HFFc6 (cell line): ENCODE data around the gene C11orf58. TPM values are rescaled to one million over a fixed set of nuclear protein-coding genes. Genes with fewer than 3 reads are reported as not detected.

Experiments
- DNase-seq: peaks from one replicate; pipeline ENCODE4 v3.0.0-alpha.2; 2018
- H3K27ac Mint-ChIP-seq: 2 replicates; pipeline ENCODE4 v1.8.0; 2020; ENCODE audit warnings: mild to moderate bottlenecking, mixed read lengths
- H3K27me3 Mint-ChIP-seq: 2 replicates; pipeline ENCODE4 v1.8.0; 2021; ENCODE audit warnings: mild to moderate bottlenecking, moderate library complexity, mixed read lengths; ENCODE audit not compliant: insufficient read depth
- H3K36me3 Mint-ChIP-seq: 2 replicates; pipeline ENCODE4 v1.8.0; 2021; ENCODE audit warnings: low read depth, mixed read lengths
- H3K4me1 Mint-ChIP-seq: 2 replicates; pipeline ENCODE4 v1.8.0; 2020; ENCODE audit warnings: low read depth, mixed read lengths
- H3K4me3 Mint-ChIP-seq: 2 replicates; pipeline ENCODE4 v1.8.0; 2020; ENCODE audit warnings: mild to moderate bottlenecking, moderate library complexity, mixed read lengths
- H3K9me3 Mint-ChIP-seq: 2 replicates; pipeline ENCODE4 v1.8.0; 2020; ENCODE audit warnings: mild to moderate bottlenecking, mixed read lengths
- total RNA-seq, 6 experiments: library from RNA; stranded (reverse); fragmentation: NEBNext Ultra II Directional; extraction: Animal tissue kit (Norgen Biotek cat#: 25700); gene quantifications; 2 replicates in 1 of 6; 3 replicates in 5 of 6; pipeline ENCODE4 v1.2.3, GENCODE V29; 2021
- TF ChIP-seq, protein P1 (sequence below): fragments of 200-600 bp; sonication (generic); IDR thresholded peaks from 2 replicates; pipeline ENCODE4 v1.5.0; 2021; ENCODE audit warnings: antibody characterized with exemption, mild to moderate bottlenecking

Gene C11orf58
- total RNA-seq, 6 experiments from 2014 or later: 107 to 166 (median 144) TPM

DNA sequence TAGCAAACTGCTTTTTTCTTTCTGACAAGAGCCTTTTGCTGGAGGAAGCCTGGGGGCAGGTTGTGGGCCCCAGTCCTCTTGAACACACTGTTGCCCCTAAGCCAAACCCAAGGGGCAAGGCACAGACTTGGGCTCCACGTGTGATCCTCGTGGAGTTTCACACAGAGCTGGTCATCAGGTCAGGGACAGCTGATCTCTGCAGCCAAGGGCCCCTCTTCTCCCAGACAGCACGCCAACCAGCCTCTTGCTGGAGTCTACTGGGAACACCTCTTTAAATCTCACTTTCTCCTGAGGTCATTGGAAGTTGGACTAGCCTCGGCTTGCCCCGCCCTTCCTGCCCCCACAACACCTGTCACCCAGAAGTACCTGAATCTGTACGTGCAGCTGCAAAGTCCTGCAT, 39.8 kb downstream of the C11orf58 start:
- Mint-ChIP-seq H3K4me1 (no peaks in the 10 kb centered on the region), H3K9me3 (no peaks in the 10 kb centered on the region), H3K27ac (no peak overlapping the region), H3K4me3 (no peak overlapping the region), H3K36me3 (no peaks in the 10 kb centered on the region), H3K27me3 (peaks cover 19% of the 10 kb centered on the region)
- no peak for DNase-seq
- TF ChIP-seq, protein P1, sequence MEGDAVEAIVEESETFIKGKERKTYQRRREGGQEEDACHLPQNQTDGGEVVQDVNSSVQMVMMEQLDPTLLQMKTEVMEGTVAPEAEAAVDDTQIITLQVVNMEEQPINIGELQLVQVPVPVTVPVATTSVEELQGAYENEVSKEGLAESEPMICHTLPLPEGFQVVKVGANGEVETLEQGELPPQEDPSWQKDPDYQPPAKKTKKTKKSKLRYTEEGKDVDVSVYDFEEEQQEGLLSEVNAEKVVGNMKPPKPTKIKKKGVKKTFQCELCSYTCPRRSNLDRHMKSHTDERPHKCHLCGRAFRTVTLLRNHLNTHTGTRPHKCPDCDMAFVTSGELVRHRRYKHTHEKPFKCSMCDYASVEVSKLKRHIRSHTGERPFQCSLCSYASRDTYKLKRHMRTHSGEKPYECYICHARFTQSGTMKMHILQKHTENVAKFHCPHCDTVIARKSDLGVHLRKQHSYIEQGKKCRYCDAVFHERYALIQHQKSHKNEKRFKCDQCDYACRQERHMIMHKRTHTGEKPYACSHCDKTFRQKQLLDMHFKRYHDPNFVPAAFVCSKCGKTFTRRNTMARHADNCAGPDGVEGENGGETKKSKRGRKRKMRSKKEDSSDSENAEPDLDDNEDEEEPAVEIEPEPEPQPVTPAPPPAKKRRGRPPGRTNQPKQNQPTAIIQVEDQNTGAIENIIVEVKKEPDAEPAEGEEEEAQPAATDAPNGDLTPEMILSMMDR: no peak

DNA sequence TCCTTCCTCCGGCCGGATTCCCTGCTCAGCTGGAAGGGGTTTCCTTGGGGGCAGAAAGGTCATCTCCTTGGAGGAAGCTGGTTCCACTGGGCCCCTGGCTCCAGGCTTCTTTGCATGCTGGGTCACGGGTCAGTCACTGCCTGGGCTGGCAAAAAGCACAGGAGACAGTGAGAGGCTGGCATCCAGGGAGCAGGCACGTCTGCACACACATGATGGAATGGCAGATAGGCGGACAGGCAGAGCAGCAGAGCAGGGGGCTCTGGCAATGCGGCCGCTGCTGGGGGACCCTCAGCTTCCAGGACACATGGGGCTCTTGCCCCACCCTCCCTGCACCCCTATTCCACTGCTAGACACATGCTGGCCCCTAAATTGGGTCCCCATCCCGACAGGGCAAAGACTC, 40.4 kb downstream of the C11orf58 start:
- Mint-ChIP-seq H3K4me1 (no peaks in the 10 kb centered on the region), H3K36me3 (no peaks in the 10 kb centered on the region), H3K9me3 (no peaks in the 10 kb centered on the region), H3K27me3 (peaks cover 16% of the 10 kb centered on the region), H3K4me3 (no peak overlapping the region), H3K27ac (no peak overlapping the region)
- no peak for DNase-seq
- TF ChIP-seq, protein P1: no peak

DNA sequence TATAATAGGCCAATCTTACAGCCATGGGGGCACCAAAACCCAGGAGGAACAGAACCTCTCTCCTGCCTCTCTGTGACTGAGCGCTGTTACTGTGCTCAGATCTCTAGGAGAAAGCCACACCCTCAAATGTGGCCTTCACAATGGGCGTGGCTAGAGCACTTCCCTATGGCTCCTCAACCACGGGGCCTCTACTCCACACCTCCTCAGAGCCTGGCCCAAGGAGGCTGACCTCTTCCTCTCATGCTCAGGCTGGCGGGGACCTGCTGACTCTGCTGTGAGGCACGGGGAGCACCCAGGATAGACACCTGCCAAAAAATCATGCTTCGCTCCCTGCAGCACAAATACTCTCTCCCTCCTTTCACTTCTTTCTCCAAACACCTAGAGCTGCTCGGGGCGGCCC, 41.0 kb downstream of the C11orf58 start:
- no peak for DNase-seq

DNA sequence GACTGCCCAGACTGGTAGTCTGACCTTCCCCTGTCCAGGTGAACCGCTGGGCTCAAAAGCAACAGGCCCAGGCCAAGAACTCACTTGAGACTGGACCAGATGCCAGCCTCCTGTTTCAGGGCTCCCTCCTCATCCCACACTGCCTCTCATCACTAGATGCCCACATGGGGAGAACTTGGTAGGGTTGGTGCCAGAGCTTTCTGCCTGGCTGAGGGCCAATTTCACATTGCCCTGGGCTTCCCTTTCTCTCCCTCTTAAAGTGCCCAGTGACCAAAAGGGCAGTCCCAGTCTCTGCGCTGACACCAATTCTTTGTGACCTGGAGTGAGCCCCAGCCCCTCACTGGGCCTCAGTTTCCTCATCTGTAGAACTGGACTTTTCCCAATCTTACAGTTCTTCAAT, 41.7 kb downstream of the C11orf58 start:
- H3K4me1 Mint-ChIP-seq: no peaks in the 10 kb centered on the region
- no peak overlapping the region for H3K27ac Mint-ChIP-seq
- peaks cover 8% of the 10 kb centered on the region for H3K27me3 Mint-ChIP-seq
- no peaks in the 10 kb centered on the region for H3K9me3 Mint-ChIP-seq
- DNase-seq: no peak
- H3K4me3 Mint-ChIP-seq: no peak overlapping the region
- H3K36me3 Mint-ChIP-seq: no peaks in the 10 kb centered on the region
- TF ChIP-seq, protein P1: no peak

More for the DNA sequence above, 41.0 kb downstream of the C11orf58 start:
- TF ChIP-seq, protein P1: no peak
- no peak overlapping the region for H3K27ac Mint-ChIP-seq
- H3K4me1 Mint-ChIP-seq: no peaks in the 10 kb centered on the region
- peaks cover 11% of the 10 kb centered on the region for H3K27me3 Mint-ChIP-seq
- no peaks in the 10 kb centered on the region for H3K36me3 Mint-ChIP-seq
- H3K4me3 Mint-ChIP-seq: no peak overlapping the region
- no peaks in the 10 kb centered on the region for H3K9me3 Mint-ChIP-seq

DNA sequence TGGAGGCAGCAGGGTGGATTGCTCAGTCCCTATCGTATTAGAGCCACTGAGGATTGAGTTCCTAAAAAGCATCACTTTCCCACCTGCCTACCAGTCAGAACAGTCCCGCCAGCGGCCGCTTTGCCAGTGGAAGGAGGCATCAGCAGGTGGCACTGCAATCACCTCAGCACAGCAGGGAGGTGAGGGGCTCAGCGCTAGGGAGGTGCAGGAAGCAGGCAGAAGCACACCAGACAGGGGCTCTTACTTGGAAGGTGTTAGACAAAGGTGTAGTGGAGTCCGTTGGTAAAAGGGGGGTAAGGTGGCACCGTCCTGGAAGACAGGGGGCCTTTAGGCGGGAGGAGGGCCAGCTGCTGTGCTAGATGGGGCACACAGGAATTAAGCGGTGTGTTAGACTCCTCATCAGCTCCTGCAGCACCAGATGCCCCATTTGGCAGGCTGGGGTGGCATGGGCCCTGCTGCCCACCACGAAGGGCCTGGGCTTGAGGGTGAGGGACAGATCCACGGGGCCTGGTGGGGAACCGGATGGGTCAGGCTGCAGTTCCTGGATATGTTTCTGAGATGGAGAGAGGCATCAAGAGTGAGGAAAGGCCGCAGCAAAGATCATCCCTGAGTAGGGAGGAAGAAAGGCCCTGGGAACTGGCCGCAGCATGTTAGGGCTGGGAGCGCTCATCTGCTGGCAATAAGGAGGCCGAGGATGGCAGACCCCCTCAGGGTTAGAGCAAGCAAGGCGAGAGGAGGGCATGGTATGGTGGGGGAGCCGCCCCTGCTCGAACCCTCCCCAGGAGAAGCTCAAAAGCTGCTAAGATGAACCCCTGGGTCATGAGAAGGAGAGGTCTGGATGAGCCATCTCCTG, 42.5 kb downstream of the C11orf58 start:
- Mint-ChIP-seq H3K36me3 (no peaks in the 10 kb centered on the region), H3K4me3 (no peak overlapping the region), H3K9me3 (no peaks in the 10 kb centered on the region), H3K27me3 (peaks cover 5% of the 10 kb centered on the region), H3K4me1 (no peaks in the 10 kb centered on the region), H3K27ac (no peak overlapping the region)
- DNase-seq: no peak
- TF ChIP-seq, protein P1: no peak
